H1 (cell line): ENCODE results near the gene GABRR3. TPM values are rescaled to one million over a fixed set of nuclear protein-coding genes. Genes with fewer than 3 reads are reported as not detected.

Experiments
- CTCF ChIA-PET: fragments of 300-600 bp; sonication (Branson Sonifier 250); formaldehyde crosslinking; loops from one replicate; lab custom pipeline; 2021; ENCODE audit not compliant: partially characterized antibody; lab: Charles Lee
- POLR2A ChIA-PET: fragments of 300-600 bp; sonication (Branson Sonifier 250); formaldehyde crosslinking; loops from one replicate; lab custom pipeline; 2021; ENCODE audit warnings: inconsistent platforms; ENCODE audit not compliant: partially characterized antibody; lab: Charles Lee
- DNase-seq, 2 experiments: peaks; one replicate each; pipeline versions ENCODE4 v3.0.0 to v3.0.0-alpha.2; 2010 to 2022; ENCODE audit warnings: low spot score in 2 of 2, low read depth in 1 of 2, mixed read lengths in 1 of 2
- FAIRE-seq: peaks from 2 replicates; lab custom pipeline; 2011; peaks lifted over from hg19 to GRCh38; lab: Jason Lieb, UNC
- H2AFZ ChIP-seq: 2 replicates; pipeline ENCODE4 v1.8.1; 2012; ENCODE audit warnings: low read length, inconsistent platforms
- H2AK5ac ChIP-seq: 2 replicates; pipeline ENCODE4 v1.6.1; 2013; ENCODE audit warnings: low read depth, low read length
- H2BK120ac ChIP-seq: replicated peaks from 2 replicates; pipeline ENCODE3; 2013; ENCODE audit warnings: low read depth, low read length, inconsistent platforms
- H2BK12ac ChIP-seq: 2 replicates; pipeline ENCODE4 v1.6.1; 2013; ENCODE audit warnings: low read depth, low read length
- H2BK15ac ChIP-seq: 2 replicates; pipeline ENCODE4 v1.6.1; 2013; ENCODE audit warnings: low read length
- H2BK20ac ChIP-seq: 2 replicates; pipeline ENCODE4 v1.6.1; 2013; ENCODE audit warnings: low read length
- H2BK5ac ChIP-seq: 2 replicates; pipeline ENCODE4 v1.6.1; 2013; ENCODE audit warnings: low read depth, low read length
- H3K14ac ChIP-seq: 2 replicates; pipeline ENCODE4 v1.6.1; 2013; ENCODE audit warnings: inconsistent platforms; ENCODE audit not compliant: insufficient read length
- H3K18ac ChIP-seq: 2 replicates; pipeline ENCODE4 v1.6.1; 2013; ENCODE audit warnings: low read length; ENCODE audit errors: extremely low read depth
- H3K23ac ChIP-seq: 2 replicates; pipeline ENCODE4 v1.6.1; 2013; ENCODE audit warnings: inconsistent platforms; ENCODE audit not compliant: insufficient read length
- H3K23me2 ChIP-seq: 2 replicates; pipeline ENCODE4 v1.6.1; 2013; ENCODE audit warnings: low read depth, low read length
- H3K27ac ChIP-seq: 2 replicates; pipeline ENCODE4 v1.6.1; 2011; ENCODE audit warnings: low read depth, low read length, inconsistent platforms
- H3K27me3 ChIP-seq, 4 experiments: replicated peaks in 1 of 4; 1 replicate in 1 of 4; 2 replicates in 3 of 4; pipeline versions ENCODE4 v1.6.1 to v1.8.1; 2011 to 2013; ENCODE audit warnings: low read length in 3 of 4, mild to moderate bottlenecking in 3 of 4, inconsistent platforms in 2 of 4, mixed read lengths in 2 of 4, moderate library complexity in 1 of 4; ENCODE audit not compliant: control insufficient read depth in 3 of 4, insufficient read depth in 3 of 4; ENCODE audit errors: extremely low read depth in 1 of 4
- H3K36me3 ChIP-seq, 4 experiments: 2 replicates each; pipeline versions ENCODE4 v1.6.1 to v1.8.1; 2011 to 2013; ENCODE audit warnings: mild to moderate bottlenecking in 4 of 4, low read length in 3 of 4, moderate library complexity in 2 of 4, control low read depth in 1 of 4, inconsistent platforms in 1 of 4; ENCODE audit not compliant: insufficient read depth in 4 of 4, control insufficient read depth in 2 of 4
- H3K4ac ChIP-seq: replicated peaks from 2 replicates; pipeline ENCODE3; 2013; ENCODE audit warnings: low read length, low read depth, mixed read lengths, inconsistent platforms; ENCODE audit not compliant: insufficient read length
- H3K4me1 ChIP-seq, 4 experiments: replicated peaks in 1 of 4; 1 replicate in 1 of 4; 2 replicates in 3 of 4; pipeline versions ENCODE4 v1.6.1 to v1.8.1; 2011 to 2013; ENCODE audit warnings: low read length in 3 of 4, inconsistent platforms in 2 of 4, mixed read lengths in 1 of 4; ENCODE audit not compliant: insufficient read depth in 4 of 4, control insufficient read depth in 3 of 4
- H3K4me2 ChIP-seq, 2 experiments: 2 replicates each; pipeline versions ENCODE4 v1.6.1 to v1.8.1; 2011 to 2013; ENCODE audit warnings: low read depth in 2 of 2, low read length in 2 of 2, control low read depth in 1 of 2, inconsistent platforms in 1 of 2, mild to moderate bottlenecking in 1 of 2; ENCODE audit not compliant: insufficient read depth in 1 of 2
- H3K4me3 ChIP-seq, 4 experiments: fragments of 200-600, 300-600 bp in 1 of 4; sonication (generic), shearing (Covaris generic), sonication (Bioruptor Twin) in 1 of 4; 2 replicates each; pipeline versions ENCODE4 v1.5.1 to v1.8.1; 2011 to 2016; ENCODE audit warnings: low read length in 4 of 4, low read depth in 3 of 4, control low read depth in 2 of 4, inconsistent platforms in 2 of 4, mild to moderate bottlenecking in 2 of 4, mixed read lengths in 1 of 4, moderate library complexity in 1 of 4; ENCODE audit not compliant: insufficient read depth in 2 of 4; ENCODE audit errors: extremely low read depth in 1 of 4
- H3K56ac ChIP-seq: replicated peaks from 2 replicates; pipeline ENCODE3; 2013; ENCODE audit warnings: low read depth, mild to moderate bottlenecking, mixed read lengths, low read length, inconsistent platforms; ENCODE audit not compliant: insufficient read length
- H3K79me1 ChIP-seq: 2 replicates; pipeline ENCODE4 v1.6.1; 2013; ENCODE audit warnings: low read depth, low read length, control low read depth
- H3K79me2 ChIP-seq, 2 experiments: 2 replicates each; pipeline versions ENCODE4 v1.6.1 to v1.8.1; 2012 to 2013; ENCODE audit warnings: low read length in 2 of 2, mild to moderate bottlenecking in 2 of 2, inconsistent platforms in 1 of 2; ENCODE audit not compliant: insufficient read depth in 2 of 2, control insufficient read depth in 1 of 2
- H3K9ac ChIP-seq, 4 experiments: replicated peaks in 1 of 4; 1 replicate in 1 of 4; 2 replicates in 3 of 4; pipeline versions ENCODE4 v1.6.1 to v1.8.1; 2011 to 2013; ENCODE audit warnings: low read depth in 3 of 4, low read length in 3 of 4, control low read depth in 2 of 4, mild to moderate bottlenecking in 2 of 4, moderate library complexity in 2 of 4, inconsistent platforms in 1 of 4; ENCODE audit errors: extremely low read depth in 1 of 4
- H3K9me3 ChIP-seq, 2 experiments: 2 replicates each; pipeline versions ENCODE4 v1.6.1 to v1.8.1; 2012 to 2013; ENCODE audit warnings: mild to moderate bottlenecking in 2 of 2, moderate library complexity in 2 of 2, control low read depth in 1 of 2, inconsistent platforms in 1 of 2, low read depth in 1 of 2, low read length in 1 of 2, mixed read lengths in 1 of 2; ENCODE audit not compliant: insufficient read depth in 2 of 2
- H4K20me1 ChIP-seq, 2 experiments: replicated peaks in 1 of 2; 2 replicates each; pipeline versions ENCODE3 to v1.8.1; 2011 to 2013; ENCODE audit warnings: inconsistent platforms in 2 of 2, low read length in 2 of 2, mild to moderate bottlenecking in 1 of 2; ENCODE audit not compliant: insufficient read depth in 2 of 2, control insufficient read depth in 1 of 2
- H4K5ac ChIP-seq: 2 replicates; pipeline ENCODE4 v1.6.1; 2013; ENCODE audit warnings: low read length, low read depth, mixed read lengths, inconsistent platforms; ENCODE audit not compliant: insufficient read length
- H4K8ac ChIP-seq: 2 replicates; pipeline ENCODE4 v1.8.0; 2013; ENCODE audit warnings: mild to moderate bottlenecking, moderate library complexity, low read length, inconsistent platforms; ENCODE audit not compliant: insufficient read depth; ENCODE audit errors: extremely low read depth
- H4K91ac ChIP-seq: replicated peaks from 2 replicates; pipeline ENCODE3; 2013; ENCODE audit warnings: low read length, mixed read lengths, inconsistent platforms; ENCODE audit not compliant: insufficient read length
- BACH1 ChIP-seq: IDR thresholded peaks from 2 replicates; pipeline ENCODE4 v1.6.1; 2012; ENCODE audit warnings: low read length, improper control_type of control experiment
- GTF2F1 ChIP-seq: IDR thresholded peaks from 2 replicates; pipeline ENCODE4 v1.6.1; 2012; ENCODE audit warnings: low read depth, low read length, improper control_type of control experiment, borderline replicate concordance
- HDAC2 ChIP-seq, 2 experiments: fragments of 300-600 bp in 1 of 2; sonication (generic) in 1 of 2; IDR thresholded peaks; 2 replicates each; pipeline ENCODE4 v1.6.1; 2011 to 2012; ENCODE audit warnings: low read depth in 2 of 2, low read length in 2 of 2, mild to moderate bottlenecking in 2 of 2, moderate library complexity in 2 of 2, borderline replicate concordance in 1 of 2, inconsistent platforms in 1 of 2
- WGBS, 2 experiments: shearing (Covaris generic) in 1 of 2; methylation state at CpG; one replicate each; pipeline versions ENCODE4 v1.1.6 to v1.1.7; 2013 to 2015; ENCODE audit warnings: low lambda C conversion rate in 2 of 2, mixed read lengths in 2 of 2, inconsistent platforms in 1 of 2, low coverage in 1 of 2, missing lambda C conversion rate in 1 of 2; ENCODE audit not compliant: insufficient replicate concordance in 2 of 2, insufficient coverage in 1 of 2, insufficient read length in 1 of 2; ENCODE audit errors: extremely low coverage in 1 of 2, missing lambda C conversion rate in 1 of 2; 5-methylcytosine and 5-hydroxymethylcytosine counted together
- polyA plus RNA-seq, 7 experiments: library from polyadenylated mRNA; depleted of rRNA in 3 of 7; stranded (reverse) in 5 of 7; unstranded in 2 of 7; fragments of >200 nt in 5 of 7; fragments of 200-250 nt in 2 of 7; gene quantifications; 1 replicate in 5 of 7; 2 replicates in 1 of 7; 4 replicates in 1 of 7; pipeline versions ENCODE4 v1.2.1 to v1.2.3, GENCODE V29; 2011 to 2013; ENCODE audit warnings: missing spikeins in 2 of 7, mixed read lengths in 2 of 7
- total RNA-seq: library from RNA; stranded (reverse); fragmentation: NEBNext Ultra II Directional; extraction: Animal tissue kit (Norgen Biotek cat#: 25700); gene quantifications from 2 replicates; pipeline ENCODE4 v1.2.1, GENCODE V29; 2021

GABRR3 gene
- total and polyA plus RNA-seq, 2 of the 8 experiments (the other 6 are each of a cell fraction or from before 2014, with no cell fraction given), result not detected

GRCh38 chr3:98073486-98073885 lies 38.4 kb upstream of the GABRR3 start:
- ChIA-PET CTCF (no interaction called here), POLR2A (no interaction called here)
- no peaks in the 10 kb centered on the region for H3K23me2 ChIP-seq
- H2BK15ac ChIP-seq, result no peak overlapping the region
- no peaks in the 10 kb centered on the region for H3K79me1 ChIP-seq
- H3K79me2 ChIP-seq, result no peaks in the 10 kb centered on the region
- no peak overlapping the region for H3K4ac ChIP-seq
- TF ChIP-seq BACH1, result no peak
- no peak for TF ChIP-seq HDAC2 (IDR thresholded peaks at IDR 0.05; ENCODE audit: borderline replicate concordance in 1 of 2, low read depth in 2 of 2, low read length in 2 of 2)
- no peak for TF ChIP-seq GTF2F1
- H2AK5ac ChIP-seq, result no peak overlapping the region
- no peak overlapping the region for H2BK120ac ChIP-seq
- H2BK12ac ChIP-seq, result no peak overlapping the region
- H3K36me3 ChIP-seq, result no peaks in the 10 kb centered on the region
- H3K9me3 ChIP-seq, result no peaks in the 10 kb centered on the region
- no peak overlapping the region for H4K5ac ChIP-seq
- no peak overlapping the region for H3K27ac ChIP-seq
- no peak overlapping the region for H3K56ac ChIP-seq
- no peaks in the 10 kb centered on the region for H3K4me1 ChIP-seq
- no peak overlapping the region for H4K91ac ChIP-seq
- no peak overlapping the region for H3K18ac ChIP-seq
- H3K9ac ChIP-seq, result no peak overlapping the region
- H3K14ac ChIP-seq, result no peak overlapping the region
- H3K4me2 ChIP-seq, result no peak overlapping the region
- H3K27me3 ChIP-seq, result no peaks in the 10 kb centered on the region
- no peak overlapping the region for H2BK5ac ChIP-seq
- no peak overlapping the region for H2BK20ac ChIP-seq
- H2AFZ ChIP-seq, result no peak overlapping the region
- H4K20me1 ChIP-seq, result no peaks in the 10 kb centered on the region
- WGBS, 2 experiments, result 74% methylated on average over 1 of the region's 1 CpG; no CpG with 5 or more reads in 1 of the 2 experiments
- H3K23ac ChIP-seq, result no peak overlapping the region
- H3K4me3 ChIP-seq, result no peak overlapping the region
- DNase-seq (no peak), FAIRE-seq (no peak)
- no peak overlapping the region for H4K8ac ChIP-seq
